ENCODE results near the gene TADA2A. TPM values are rescaled to one million over a fixed set of nuclear protein-coding genes. Genes with fewer than 3 reads are reported as not detected.
"Not testable (repeated sequence)": the region's sequence is repeated elsewhere in the genome, so short reads cannot be mapped to it uniquely, and the experiment has no call there.

TADA2A gene
- total RNA-seq, 2 donors from 2014 or later: 8.1 to 14.7 TPM

GRCh38 chr17:37399265-37399803, 7.4 kb upstream of the TADA2A start:
- DNase-seq (ENCODE audit: low spot score) (no peak), ATAC-seq (ENCODE audit: insufficient number of reproducible peaks, low FRiP score, low read depth) (no peak)
- no peak overlapping the region for H3K4me3 ChIP-seq
- H3K9me3 ChIP-seq: no peaks in the 10 kb centered on the region
- TF ChIP-seq, protein P1, sequence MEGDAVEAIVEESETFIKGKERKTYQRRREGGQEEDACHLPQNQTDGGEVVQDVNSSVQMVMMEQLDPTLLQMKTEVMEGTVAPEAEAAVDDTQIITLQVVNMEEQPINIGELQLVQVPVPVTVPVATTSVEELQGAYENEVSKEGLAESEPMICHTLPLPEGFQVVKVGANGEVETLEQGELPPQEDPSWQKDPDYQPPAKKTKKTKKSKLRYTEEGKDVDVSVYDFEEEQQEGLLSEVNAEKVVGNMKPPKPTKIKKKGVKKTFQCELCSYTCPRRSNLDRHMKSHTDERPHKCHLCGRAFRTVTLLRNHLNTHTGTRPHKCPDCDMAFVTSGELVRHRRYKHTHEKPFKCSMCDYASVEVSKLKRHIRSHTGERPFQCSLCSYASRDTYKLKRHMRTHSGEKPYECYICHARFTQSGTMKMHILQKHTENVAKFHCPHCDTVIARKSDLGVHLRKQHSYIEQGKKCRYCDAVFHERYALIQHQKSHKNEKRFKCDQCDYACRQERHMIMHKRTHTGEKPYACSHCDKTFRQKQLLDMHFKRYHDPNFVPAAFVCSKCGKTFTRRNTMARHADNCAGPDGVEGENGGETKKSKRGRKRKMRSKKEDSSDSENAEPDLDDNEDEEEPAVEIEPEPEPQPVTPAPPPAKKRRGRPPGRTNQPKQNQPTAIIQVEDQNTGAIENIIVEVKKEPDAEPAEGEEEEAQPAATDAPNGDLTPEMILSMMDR (IDR thresholded peaks at IDR 0.05): no peak
- no peaks in the 10 kb centered on the region for H3K27me3 ChIP-seq (replicated peaks; ENCODE audit: insufficient read depth)
- no peaks in the 10 kb centered on the region for H3K4me1 ChIP-seq (ENCODE audit: control insufficient read depth in 1 of 2, low read depth in 2 of 2)
- no peak overlapping the region for H3K27ac ChIP-seq
- H3K36me3 ChIP-seq: no peaks in the 10 kb centered on the region

DNA sequence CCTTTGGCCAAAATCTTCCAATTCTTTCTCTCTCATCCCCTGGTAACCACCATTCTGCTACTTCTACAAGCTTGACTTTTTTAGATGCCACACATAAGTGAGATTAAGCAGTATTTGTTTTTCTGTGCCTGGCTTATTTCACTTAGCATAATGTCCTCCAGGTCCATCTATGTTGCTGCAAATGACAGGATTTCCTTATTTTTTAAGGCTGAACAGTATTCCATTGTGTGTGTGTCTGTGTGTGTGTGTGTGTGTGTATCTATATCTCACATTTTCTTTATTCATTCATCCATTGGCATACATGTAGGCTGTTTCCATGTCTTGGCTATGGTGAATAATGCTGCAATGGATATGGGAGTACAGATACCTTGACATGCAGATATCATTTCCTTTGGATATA, 6.2 kb upstream of the TADA2A start:
- ATAC-seq (ENCODE audit: insufficient number of reproducible peaks, low FRiP score, low read depth) (no peak), DNase-seq (ENCODE audit: low spot score) (no peak)
- Histone ChIP-seq H3K27ac (no peak overlapping the region), H3K36me3 (no peaks in the 10 kb centered on the region), H3K4me1 (ENCODE audit: control insufficient read depth in 1 of 2, low read depth in 2 of 2) (peaks cover 7 to 10% of the 10 kb centered on the region in 2 donors), H3K9me3 (no peaks in the 10 kb centered on the region), H3K27me3 (replicated peaks; ENCODE audit: insufficient read depth) (no peaks in the 10 kb centered on the region), H3K4me3 (no peak overlapping the region)
- TF ChIP-seq, protein P1 (IDR thresholded peaks at IDR 0.05): no peak

GRCh38 chr17:37405522-37405921, 1.2 kb upstream of the TADA2A start:
- H3K27ac ChIP-seq; DNase-seq (ENCODE audit: low spot score); H3K27me3 ChIP-seq (replicated peaks; ENCODE audit: insufficient read depth): not testable (repeated sequence)

DNA sequence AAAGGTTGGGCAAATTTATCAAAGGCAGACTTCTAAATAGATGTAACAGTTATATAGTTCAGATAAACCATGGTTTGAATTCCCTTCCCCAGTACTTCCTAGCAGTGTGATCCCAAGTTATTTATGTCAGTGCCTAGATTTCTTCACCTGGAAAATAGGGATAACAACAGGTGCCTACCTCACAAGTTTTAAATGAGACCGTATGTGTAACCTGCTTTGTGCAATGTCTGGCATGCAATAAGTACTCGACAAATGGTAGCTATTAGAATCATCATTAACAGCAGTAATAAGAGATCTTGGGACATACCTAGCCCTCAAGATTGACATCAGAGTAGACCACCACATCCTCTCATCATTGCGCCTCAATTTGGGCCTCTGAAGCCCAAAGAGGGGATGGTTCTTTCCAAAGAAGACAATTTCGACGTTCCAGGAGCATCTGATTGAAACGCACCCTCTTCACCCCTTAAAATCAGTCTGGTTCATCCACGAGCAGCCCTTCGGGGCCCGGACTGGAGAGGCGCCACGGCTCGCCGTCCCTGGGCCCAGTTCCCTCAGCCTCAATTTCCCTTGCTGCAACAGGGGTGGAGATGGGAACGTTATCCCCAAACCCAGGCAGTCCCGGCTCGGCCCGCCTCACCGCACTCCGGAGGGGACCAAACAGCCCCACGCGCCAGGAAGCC, 591 bp upstream of the TADA2A start:
- H3K4me3 ChIP-seq: peak overlapping the region; percentile 90
- H3K27ac ChIP-seq: peak overlapping the region; percentile 70 to 85
- H3K9me3 ChIP-seq: no peaks in the 10 kb centered on the region
- DNase-seq (ENCODE audit: low spot score): no peak
- no peak for ATAC-seq (ENCODE audit: insufficient number of reproducible peaks, low FRiP score, low read depth)
- H3K27me3 ChIP-seq (replicated peaks; ENCODE audit: insufficient read depth): no peaks in the 10 kb centered on the region
- H3K36me3 ChIP-seq: no peaks in the 10 kb centered on the region
- peaks cover 13 to 25% of the 10 kb centered on the region in 2 donors for H3K4me1 ChIP-seq (ENCODE audit: control insufficient read depth in 1 of 2, low read depth in 2 of 2)
- TF ChIP-seq, protein P1 (IDR thresholded peaks at IDR 0.05): no peak

More at GRCh38 chr17:37405522-37405921, 1.2 kb upstream of the TADA2A start:
- peak overlapping the region; percentile 90 for H3K4me3 ChIP-seq
- H3K36me3 ChIP-seq; ATAC-seq (ENCODE audit: insufficient number of reproducible peaks, low FRiP score, low read depth); H3K9me3 ChIP-seq: not testable (repeated sequence)
- peaks cover 13 to 25% of the 10 kb centered on the region in 2 donors for H3K4me1 ChIP-seq (ENCODE audit: control insufficient read depth in 1 of 2, low read depth in 2 of 2)

GRCh38 chr17:37408145-37408479, 1.4 kb downstream of the TADA2A start:
- ATAC-seq (ENCODE audit: insufficient number of reproducible peaks, low FRiP score, low read depth); H3K9me3 ChIP-seq; DNase-seq (ENCODE audit: low spot score); H3K27me3 ChIP-seq (replicated peaks; ENCODE audit: insufficient read depth): not testable (repeated sequence)
- Histone ChIP-seq H3K36me3 (peaks cover 10% of the 10 kb centered on the region), H3K4me3 (peak overlapping the region; percentile 90), H3K27ac (peak overlapping the region; percentile 89 to 95), H3K4me1 (ENCODE audit: control insufficient read depth in 1 of 2, low read depth in 2 of 2) (peaks cover 13 to 25% of the 10 kb centered on the region in 2 donors)

DNA sequence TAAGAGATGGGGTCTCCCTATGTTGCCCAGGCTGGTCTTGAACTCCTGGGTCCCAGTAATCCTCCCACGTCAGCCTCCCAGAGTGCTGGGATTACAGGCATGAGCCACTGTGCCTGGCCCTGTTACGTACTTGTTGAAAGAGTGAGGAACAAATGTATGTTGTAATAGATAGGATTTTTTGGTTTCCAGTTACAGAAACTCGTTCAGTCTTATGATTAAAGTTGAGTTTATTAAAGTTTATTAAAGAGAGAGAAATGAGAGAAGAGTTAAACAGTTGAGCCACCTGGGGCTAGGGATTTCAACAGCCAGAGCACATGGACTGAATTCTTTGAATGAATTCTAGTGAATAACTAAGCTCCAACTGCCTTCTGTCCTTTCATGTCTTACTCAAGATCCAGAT, 3.7 kb downstream of the TADA2A start:
- Histone ChIP-seq H3K27me3 (replicated peaks; ENCODE audit: insufficient read depth) (no peaks in the 10 kb centered on the region), H3K9me3 (no peaks in the 10 kb centered on the region), H3K36me3 (peaks cover 22% of the 10 kb centered on the region), H3K4me3 (no peak overlapping the region), H3K27ac (no peak overlapping the region), H3K4me1 (ENCODE audit: control insufficient read depth in 1 of 2, low read depth in 2 of 2) (peaks cover 7 to 16% of the 10 kb centered on the region in 2 donors)
- DNase-seq (ENCODE audit: low spot score): no peak
- ATAC-seq (ENCODE audit: insufficient number of reproducible peaks, low FRiP score, low read depth): no peak
- TF ChIP-seq, protein P1 (IDR thresholded peaks at IDR 0.05): no peak

All from thoracic aorta (tissue), 2 donors.